Measurements from ENCODE around the gene FLYWCH1.

The FLYWCH1 gene

GRCh38 chr16:2911638-2912329, at the start of gene FLYWCH1:
Gene FLYWCH1, plus strand, starts transcription at chr16:2911931. Its CDS starts 17,755 bp downstream, at chr16:2929686.
- DNase-seq = peak; percentile 91 to 98 (median 96)

- no peak for DNase-seq
Measured at GRCh38 chr16:2865651-2866050, 46.1 kb upstream of the FLYWCH1 start.

- no peak for DNase-seq
Measured at GRCh38 chr16:2866431-2866830, 45.3 kb upstream of the FLYWCH1 start.

GRCh38 chr16:2867661-2867986, 44.1 kb upstream of the FLYWCH1 start:
- DNase-seq = no peak

- peak; percentile 86 to 97 (median 88) for DNase-seq
Measured at GRCh38 chr16:2867987-2868789, 43.5 kb upstream of the FLYWCH1 start.

GRCh38 chr16:2871926-2872325, 39.8 kb upstream of the FLYWCH1 start:
- no peak for DNase-seq

- DNase-seq = no peak
Measured at GRCh38 chr16:2874032-2874911, 37.5 kb upstream of the FLYWCH1 start.

GRCh38 chr16:2874912-2875362, 36.8 kb upstream of the FLYWCH1 start:
- DNase-seq = peak in 3 of 4 experiments; percentile 24 to 47 (median 29)

- DNase-seq = no peak
Measured at GRCh38 chr16:2879854-2880508, 31.8 kb upstream of the FLYWCH1 start.

GRCh38 chr16:2881783-2882649, 29.7 kb upstream of the FLYWCH1 start:
- peak in 1 of 4 experiments; percentile 39 for DNase-seq

GRCh38 chr16:2882650-2883457, 28.9 kb upstream of the FLYWCH1 start, which contains the start of gene FLYWCH2:
Gene FLYWCH2, plus strand, starts transcription at chr16:2883215. Its CDS starts 13,235 bp downstream, at chr16:2896450.
- DNase-seq = peak; percentile 99 to 100 (median 99)

GRCh38 chr16:2883458-2883908, 28.2 kb upstream of the FLYWCH1 start:
- no peak for DNase-seq

- no peak for DNase-seq
Measured at GRCh38 chr16:2884041-2884451, 27.7 kb upstream of the FLYWCH1 start.

GRCh38 chr16:2894231-2894630, 17.5 kb upstream of the FLYWCH1 start:
- DNase-seq = no peak

- no peak for DNase-seq
Measured at GRCh38 chr16:2895813-2896212, 15.9 kb upstream of the FLYWCH1 start.

- DNase-seq = no peak
Measured at GRCh38 chr16:2896480-2897010, 15.2 kb upstream of the FLYWCH1 start.

GRCh38 chr16:2897110-2897509, 14.6 kb upstream of the FLYWCH1 start:
- no peak for DNase-seq

- DNase-seq = no peak
Measured at GRCh38 chr16:2898831-2899563, 12.7 kb upstream of the FLYWCH1 start.

GRCh38 chr16:2899564-2900072, 12.1 kb upstream of the FLYWCH1 start:
- DNase-seq = no peak

All from activated naive CD4-positive, alpha-beta T cell (primary cell).